GM18867 (cell line): Measurements from ENCODE around the gene GRM7.

Source experiments
- ATAC-seq: cut with Tn5 transposase; IDR thresholded peaks from one replicate; pipeline ENCODE4 v1.9.1; 2021; ENCODE audit warnings: mild to moderate bottlenecking, moderate library complexity; ENCODE audit not compliant: unreplicated experiment

Gene GRM7

GRCh38 chr3:7392206-7392605 lies 531.3 kb downstream of the GRM7 start:
- no peak for ATAC-seq

- ATAC-seq: peak; percentile 92
Observed at GRCh38 chr3:7393944-7394605, 533.2 kb downstream of the GRM7 start.

GRCh38 chr3:7396534-7396933 lies 535.6 kb downstream of the GRM7 start:
- no peak for ATAC-seq

- no peak for ATAC-seq
Observed at GRCh38 chr3:7397097-7397496, 536.2 kb downstream of the GRM7 start.

- ATAC-seq: no peak
Observed at GRCh38 chr3:7400360-7400759, 539.4 kb downstream of the GRM7 start.

GRCh38 chr3:7401418-7401817 lies 540.5 kb downstream of the GRM7 start:
- no peak for ATAC-seq

- ATAC-seq: no peak
Observed at GRCh38 chr3:7407107-7407506, 546.2 kb downstream of the GRM7 start.

GRCh38 chr3:7410782-7411181 lies 549.9 kb downstream of the GRM7 start:
- no peak for ATAC-seq

- ATAC-seq: no peak
Observed at GRCh38 chr3:7421065-7421464, 560.1 kb downstream of the GRM7 start.

GRCh38 chr3:7423036-7423435 lies 562.1 kb downstream of the GRM7 start:
- ATAC-seq: no peak

GRCh38 chr3:7423995-7424394 lies 563.1 kb downstream of the GRM7 start:
- ATAC-seq: no peak

- ATAC-seq: no peak
Observed at GRCh38 chr3:7428206-7428718, 567.3 kb downstream of the GRM7 start.

- no peak for ATAC-seq
Observed at GRCh38 chr3:7432610-7433009, 571.7 kb downstream of the GRM7 start.

- ATAC-seq: no peak
Observed at GRCh38 chr3:7433073-7433472, 572.2 kb downstream of the GRM7 start.

- ATAC-seq: no peak
Observed at GRCh38 chr3:7436542-7436941, 575.6 kb downstream of the GRM7 start.

- no peak for ATAC-seq
Observed at GRCh38 chr3:7437231-7437630, 576.3 kb downstream of the GRM7 start.

GRCh38 chr3:7439101-7439680 lies 578.3 kb downstream of the GRM7 start:
- ATAC-seq: no peak

- ATAC-seq: no peak
Observed at GRCh38 chr3:7444886-7445285, 584.0 kb downstream of the GRM7 start.

GRCh38 chr3:7445331-7445730 lies 584.4 kb downstream of the GRM7 start:
- no peak for ATAC-seq

- peak; percentile 98 for ATAC-seq
Observed at GRCh38 chr3:7447197-7447769, 586.4 kb downstream of the GRM7 start.

GRCh38 chr3:7456386-7456785 lies 595.5 kb downstream of the GRM7 start:
- no peak for ATAC-seq

- ATAC-seq: peak; percentile 97
Observed at GRCh38 chr3:7461202-7461825, 600.4 kb downstream of the GRM7 start.
